ENCODE measurements around the gene HMGCR. TPM values are rescaled to one million over a fixed set of nuclear protein-coding genes. Genes with fewer than 3 reads are reported as not detected.

Gene HMGCR
- 49.2 and 55.0 TPM in 2 replicates for polyA plus RNA-seq

DNA sequence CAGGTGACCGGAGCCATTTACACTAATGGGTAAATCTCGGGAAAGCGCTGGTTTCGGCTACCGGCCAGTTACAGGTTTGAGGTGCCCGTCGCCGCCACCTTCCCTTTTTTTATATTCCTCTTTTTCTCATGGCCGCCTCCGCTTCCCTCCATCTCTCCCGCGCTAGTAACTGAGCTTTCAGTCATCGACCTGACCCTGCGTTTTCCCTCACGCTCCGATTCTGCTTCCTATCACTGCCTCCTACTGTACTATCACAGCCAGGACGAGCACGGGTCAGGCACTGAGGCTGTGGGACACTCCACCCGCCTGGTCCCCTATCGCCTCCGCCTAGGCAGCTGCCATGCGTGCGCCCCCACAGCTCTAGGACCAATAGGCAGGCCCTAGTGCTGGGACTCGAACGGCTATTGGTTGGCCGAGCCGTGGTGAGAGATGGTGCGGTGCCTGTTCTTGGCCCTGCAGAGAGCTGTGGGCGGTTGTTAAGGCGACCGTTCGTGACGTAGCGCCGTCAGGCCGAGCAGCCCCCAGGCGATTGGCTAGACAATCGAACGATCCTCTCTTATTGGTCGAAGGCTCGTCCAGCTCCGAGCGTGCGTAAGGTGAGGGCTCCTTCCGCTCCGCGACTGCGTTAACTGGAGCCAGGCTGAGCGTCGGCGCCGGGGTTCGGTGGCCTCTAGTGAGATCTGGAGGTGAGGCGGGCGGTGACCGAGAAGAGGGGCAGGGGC is at the start of gene HMGCR:
TSS of gene HMGCR (plus strand) at position 606 of the 722 bp plus-strand sequence. CDS start 5,386 bp downstream, outside the sequence.

Other genes starting within 250 kb of the HMGCR start
- 0.32 and 0.42 TPM in 2 replicates for gene ANKRD31, start 100.3 kb upstream of the HMGCR start, polyA plus RNA-seq
- 48.8 and 57.1 TPM in 2 replicates for gene CERT1, start 174.4 kb downstream of the HMGCR start, polyA plus RNA-seq
- gene POLK, start 174.7 kb downstream of the HMGCR start, polyA plus RNA-seq = 31.6 and 44.1 TPM in 2 replicates

Measured in Purkinje cell (primary cell).